Measurements from ENCODE around the gene UBALD2.
"Not testable (repeated sequence)": the region's sequence is repeated elsewhere in the genome, so short reads cannot be mapped to it uniquely, and the experiment has no call there.

Gene UBALD2

DNA sequence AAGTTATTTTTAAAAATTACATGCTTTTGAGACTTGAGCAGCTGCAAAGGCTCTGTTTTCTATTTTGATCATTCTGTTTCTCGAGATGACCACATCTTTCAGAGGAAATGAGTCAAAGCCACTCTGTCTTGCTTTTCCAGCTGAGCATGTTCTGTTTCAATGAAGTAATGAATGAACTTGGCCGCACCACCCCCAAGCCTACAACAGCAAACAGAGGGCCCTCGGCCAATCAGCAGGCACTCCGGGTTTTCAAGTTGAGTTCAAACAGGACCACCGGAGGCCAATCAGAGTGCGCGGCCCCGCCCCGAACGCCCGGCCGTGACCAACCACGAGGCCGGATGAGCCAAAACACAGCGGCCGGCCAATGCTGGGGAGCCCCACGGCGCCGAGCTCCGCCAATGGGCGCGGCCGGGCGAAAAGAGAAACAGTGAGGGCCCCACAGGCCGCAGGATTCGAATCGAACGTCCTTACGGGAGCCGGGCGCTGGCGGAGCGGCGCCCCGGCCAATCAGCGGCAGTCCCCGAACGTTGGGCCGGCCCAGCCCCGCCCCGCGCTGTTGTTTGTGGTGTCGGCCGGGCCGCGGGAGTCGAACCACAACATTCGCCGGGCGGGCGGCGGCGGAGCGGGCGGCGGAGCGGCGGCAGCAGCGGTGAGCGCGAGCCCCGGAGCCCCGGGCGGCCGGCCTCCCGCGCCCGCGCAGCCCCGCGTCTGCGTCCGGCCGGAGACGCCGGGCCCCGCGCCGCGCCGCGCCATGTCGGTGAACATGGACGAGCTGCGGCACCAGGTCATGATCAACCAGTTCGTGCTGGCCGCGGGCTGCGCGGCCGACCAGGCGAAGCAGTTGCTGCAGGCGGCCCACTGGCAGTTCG lies at the start of gene UBALD2:
Gene UBALD2 (plus strand): TSS at position 594 of the 869 bp plus-strand sequence. CDS start 158 bp downstream, at position 752.
- peak; percentile 100 for DNase-seq (ENCODE audit: low spot score)

DNA sequence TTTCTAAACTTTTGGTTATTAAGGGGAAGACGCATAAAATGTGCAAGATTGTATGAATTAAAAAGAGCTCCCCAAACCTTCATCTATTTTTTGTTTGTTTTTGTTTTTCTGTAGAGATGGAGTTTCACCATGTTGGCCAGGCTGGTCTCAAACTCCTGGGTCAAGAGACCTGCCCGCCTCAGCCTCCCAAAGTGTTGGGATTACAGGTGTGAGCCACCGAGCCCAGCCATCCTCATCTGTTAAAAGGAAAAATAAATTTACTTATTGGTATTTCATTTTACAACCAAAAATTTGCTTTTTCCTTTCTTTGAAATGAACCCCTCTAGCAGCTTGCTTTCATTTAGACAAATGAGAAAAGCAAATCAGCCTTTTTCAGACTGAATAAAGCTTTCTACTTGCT lies 48.1 kb upstream of the UBALD2 start:
- DNase-seq (ENCODE audit: low spot score): no peak

DNA sequence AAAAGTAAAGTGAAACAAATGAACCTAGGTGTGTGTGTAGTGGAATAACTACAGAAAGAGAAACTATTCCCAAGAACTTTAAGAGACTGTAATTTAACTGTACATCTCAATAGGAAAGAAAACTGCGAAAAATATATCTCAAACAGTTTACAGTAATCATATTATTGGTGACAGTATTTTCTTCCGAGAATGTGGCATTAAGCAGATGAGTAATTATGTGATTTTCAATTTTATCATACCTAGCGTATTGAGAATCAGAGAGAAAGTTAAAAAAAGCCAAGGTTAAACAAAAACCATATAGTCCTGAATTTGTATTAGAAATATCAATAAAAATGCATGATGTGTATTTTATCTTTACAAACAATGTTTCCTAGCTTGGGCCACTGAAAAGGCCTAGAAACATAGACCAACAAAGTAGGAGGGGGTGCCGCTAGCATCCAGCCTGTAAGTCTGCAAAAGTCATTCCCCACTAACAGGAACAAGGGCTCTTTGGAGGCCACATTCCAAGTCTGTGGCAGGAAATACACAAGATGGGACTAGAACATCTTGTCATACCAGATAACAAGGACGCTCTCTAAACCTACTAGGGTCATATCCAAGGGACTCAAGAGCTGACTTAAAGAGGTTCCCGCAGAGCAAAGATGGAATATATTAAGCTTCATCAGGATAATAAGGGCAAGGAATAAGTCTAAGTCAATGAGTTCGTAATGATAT lies 45.3 kb upstream of the UBALD2 start:
- DNase-seq (ENCODE audit: low spot score): no peak

DNA sequence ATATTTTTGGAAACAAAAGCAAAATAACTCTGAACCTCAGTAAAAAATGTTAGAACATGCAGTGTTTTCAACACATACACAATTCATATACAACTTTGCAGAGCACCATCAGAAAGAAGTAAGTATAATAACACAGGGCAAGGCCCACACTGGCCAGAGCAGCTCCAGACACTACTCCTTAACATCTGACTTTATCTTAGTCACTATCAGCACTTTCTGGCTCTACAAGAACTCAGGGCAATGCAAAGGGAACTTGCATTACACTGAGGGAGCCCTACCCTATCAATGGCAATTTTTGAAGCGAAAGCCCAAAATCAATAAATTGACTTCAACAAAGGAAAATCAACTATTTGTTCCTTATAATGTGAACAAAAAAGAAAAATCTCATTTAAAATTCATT lies 41.3 kb upstream of the UBALD2 start:
- no peak for DNase-seq (ENCODE audit: low spot score)

DNA sequence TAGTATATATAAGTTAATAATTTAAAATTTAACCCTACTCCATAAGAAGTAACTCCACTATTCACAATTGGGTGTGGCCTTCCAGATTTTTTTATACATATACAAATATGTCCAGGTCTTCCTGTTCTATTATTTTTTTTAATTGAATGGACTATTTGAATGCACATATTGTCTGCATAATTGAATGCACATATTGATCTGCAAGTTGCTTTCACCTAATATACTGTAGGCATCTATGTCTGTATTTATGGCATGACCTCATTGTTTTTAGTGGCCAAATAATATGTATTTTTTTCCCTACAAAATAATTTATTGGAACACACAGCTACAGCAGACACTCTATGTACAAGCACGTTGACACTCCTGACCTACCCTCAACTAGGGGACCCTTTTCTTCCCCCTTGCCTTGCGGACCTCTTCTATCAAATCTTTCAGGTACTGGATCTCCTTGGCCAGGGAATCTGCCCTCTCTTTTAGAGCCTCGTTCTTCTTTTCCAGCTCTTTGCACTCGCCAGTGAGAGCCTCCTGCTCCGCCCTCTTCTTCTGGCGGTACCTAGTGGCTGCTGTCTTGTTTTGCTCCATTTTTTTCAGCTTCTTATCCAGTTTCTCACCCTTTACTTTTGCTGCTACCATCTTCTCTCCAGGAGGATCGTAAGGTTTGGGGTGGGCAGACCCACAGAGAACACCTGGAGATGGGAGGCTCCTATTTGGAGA lies 39.6 kb upstream of the UBALD2 start:
- not testable (repeated sequence) for DNase-seq (ENCODE audit: low spot score)

DNA sequence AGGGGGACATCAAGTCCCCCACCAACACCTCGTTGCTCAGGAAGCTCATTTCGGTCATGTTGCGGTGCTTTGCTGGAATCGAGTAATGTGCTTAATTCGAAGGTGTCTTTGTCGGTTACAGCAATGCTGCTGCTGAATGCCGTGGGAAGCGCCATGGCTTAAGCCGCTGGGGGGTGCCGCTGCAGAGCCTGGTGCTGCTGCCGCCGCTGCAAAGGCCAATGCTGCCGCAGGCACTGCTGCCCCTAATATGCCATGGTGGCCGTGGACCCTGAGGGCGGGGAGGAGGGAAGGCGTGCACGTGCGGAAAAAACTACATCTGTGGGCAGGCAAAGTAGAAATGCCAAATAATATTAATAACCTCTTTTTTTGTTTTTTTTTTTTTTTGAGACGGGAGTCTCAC lies 38.4 kb upstream of the UBALD2 start:
- DNase-seq (ENCODE audit: low spot score): not testable (repeated sequence)

DNA sequence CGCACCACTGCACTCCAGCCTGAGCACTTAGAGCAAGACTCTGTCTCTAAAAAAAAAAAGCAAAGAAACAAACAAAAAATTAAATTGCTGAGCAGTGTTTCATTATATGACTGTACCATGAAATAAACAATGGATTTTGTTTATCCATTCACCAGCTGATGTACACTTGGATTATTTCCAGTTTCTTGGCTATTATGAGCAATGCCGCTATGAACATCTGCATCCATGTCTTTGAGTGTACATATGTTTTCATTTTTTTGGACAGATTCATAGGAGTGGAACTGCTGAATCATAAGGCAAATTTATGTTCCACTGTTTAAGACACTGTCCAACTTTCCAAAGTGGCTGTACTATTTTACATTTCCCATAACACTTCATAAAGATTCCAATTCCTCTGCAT lies 32.8 kb upstream of the UBALD2 start:
- DNase-seq (ENCODE audit: low spot score): no peak

DNA sequence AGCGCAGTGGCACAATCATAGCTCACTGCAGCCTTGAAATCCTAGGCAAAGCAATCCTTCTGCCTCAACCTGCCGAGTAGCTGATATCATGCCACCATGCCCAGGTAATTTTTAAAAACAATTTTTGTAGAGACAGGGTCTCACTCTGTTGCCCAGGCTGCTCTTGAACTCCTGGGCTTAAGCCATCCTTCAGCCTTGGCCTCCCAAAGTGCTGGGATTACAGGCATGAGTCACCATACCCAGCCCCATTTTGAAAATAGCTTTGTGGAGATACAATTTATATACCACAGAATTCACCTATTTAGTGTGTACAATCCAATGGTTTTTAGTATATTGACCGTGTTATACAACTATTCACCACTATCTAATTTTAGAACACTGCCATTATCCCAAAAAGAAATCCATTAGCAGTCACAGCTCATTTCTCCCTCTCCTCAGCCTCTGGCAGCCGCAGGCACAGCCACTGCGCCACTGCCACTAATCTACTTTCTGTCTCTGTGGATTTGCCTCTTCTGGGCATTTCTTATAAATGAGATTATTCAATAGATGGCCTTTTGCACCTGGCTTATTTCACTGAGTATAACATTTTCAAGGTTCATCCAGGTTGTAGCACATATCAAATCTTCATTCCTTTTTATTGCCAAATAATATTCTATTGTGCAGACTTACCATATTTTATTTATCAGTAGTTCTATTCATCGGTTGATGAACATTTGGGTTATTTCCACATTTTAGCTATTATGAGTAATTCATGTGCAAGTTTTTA lies 31.4 kb upstream of the UBALD2 start:
- no peak for DNase-seq (ENCODE audit: low spot score)

DNA sequence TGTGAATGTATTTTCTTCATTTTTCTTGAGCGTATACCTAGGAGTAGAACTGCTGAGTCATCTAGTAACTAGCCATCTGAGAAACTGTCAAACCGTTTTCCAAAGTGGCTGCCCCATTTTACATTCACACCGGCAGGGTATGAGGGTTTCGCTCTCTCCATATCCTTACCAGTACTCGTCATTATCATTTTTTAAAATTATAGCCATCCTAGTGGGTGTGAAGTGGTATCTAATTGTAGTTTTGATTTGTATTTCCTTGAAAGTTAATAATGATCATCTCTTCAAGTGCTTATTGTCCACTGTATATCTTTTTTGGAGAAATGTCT lies 30.8 kb upstream of the UBALD2 start:
- peak; percentile 18 for DNase-seq (ENCODE audit: low spot score)

DNA sequence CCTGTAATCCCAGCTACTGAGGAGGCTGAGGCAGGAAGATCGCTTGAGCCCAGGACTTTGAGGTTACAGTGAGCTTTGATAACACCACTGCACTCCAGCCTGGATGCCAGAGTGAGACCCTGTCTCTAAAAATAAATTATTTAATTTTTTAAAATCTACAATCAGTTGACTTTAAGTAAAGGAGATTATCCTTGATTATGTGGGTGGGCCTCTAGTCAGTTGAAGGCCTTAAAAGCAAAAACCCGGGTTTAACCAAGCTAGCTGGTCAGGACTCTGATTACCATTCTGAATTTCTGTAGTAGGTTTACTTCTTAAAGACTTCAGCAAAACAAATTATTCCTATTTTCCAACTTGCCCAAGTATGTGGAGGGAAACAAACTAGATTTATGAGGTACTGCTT lies 29.3 kb upstream of the UBALD2 start:
- no peak for DNase-seq (ENCODE audit: low spot score)

DNA sequence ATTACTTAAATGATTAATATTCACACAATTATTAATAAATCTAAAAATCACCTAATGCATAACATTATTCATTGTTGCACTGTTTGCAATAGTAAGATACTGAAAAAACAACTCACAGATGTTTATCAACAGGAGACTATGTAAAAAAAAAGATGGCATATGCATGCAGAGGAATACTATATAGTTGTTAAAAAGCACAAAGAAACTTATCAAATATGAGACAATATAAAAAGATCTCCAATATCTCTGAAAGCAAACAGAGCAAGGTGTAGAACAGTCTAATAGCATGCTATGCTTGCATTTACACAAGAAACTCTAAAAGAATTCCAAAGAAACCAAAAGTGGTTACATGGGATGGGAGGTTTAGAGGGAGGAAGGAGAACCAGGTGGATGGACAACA lies 28.5 kb upstream of the UBALD2 start:
- DNase-seq (ENCODE audit: low spot score): no peak

DNA sequence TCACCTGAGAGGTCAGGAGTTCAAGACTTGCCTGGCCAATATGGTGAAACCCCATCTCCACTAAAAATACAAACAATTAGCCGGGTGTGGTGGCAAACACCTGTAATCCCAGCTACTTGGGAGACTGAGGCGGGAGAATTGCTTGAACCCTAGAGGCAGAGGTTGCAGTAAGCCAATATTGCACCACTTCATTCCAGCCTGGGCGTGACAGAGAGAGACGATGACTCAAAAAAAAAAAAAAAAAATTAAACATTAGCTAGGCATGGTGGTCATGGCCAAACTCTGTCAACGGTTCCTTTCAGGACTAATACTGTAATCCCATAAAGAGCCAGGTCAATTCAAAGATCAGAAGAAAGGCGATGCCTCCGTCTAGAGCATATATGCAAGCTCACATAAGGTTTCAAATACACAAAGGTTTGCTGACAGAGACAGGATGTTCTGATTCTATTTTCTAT lies 27.3 kb upstream of the UBALD2 start:
- no peak for DNase-seq (ENCODE audit: low spot score)

DNA sequence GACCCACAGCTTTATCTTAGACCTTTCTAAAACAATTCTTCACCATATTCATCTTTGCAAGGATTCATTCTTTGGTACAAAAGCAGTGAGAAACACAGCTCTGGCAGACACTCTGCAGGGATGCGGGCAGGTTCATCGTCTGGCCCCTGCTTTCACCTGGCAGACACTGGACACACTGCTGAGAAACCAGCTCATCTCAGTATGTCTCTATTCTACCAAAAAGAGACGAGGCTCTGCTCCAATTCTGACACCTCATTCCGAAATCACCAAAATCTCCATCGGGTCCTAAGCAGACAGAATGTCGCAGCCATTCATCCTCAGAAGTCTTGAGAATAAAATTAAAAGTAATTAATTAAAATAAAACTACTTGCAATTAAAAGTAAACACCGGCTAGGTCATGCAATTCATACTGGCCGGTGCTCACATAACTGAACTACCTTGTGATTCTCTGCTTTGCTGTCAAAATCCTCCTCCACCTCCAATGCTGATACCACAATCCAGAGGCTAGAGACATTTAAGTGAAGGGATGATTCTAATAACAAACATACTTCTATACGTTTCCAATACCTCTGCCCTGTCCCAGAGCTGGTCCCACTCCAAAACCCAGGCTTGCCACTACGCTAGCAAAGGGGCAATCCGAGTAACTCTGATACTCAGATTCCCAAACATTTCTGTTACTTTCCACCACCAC lies 26.2 kb upstream of the UBALD2 start:
- DNase-seq (ENCODE audit: low spot score): no peak

DNA sequence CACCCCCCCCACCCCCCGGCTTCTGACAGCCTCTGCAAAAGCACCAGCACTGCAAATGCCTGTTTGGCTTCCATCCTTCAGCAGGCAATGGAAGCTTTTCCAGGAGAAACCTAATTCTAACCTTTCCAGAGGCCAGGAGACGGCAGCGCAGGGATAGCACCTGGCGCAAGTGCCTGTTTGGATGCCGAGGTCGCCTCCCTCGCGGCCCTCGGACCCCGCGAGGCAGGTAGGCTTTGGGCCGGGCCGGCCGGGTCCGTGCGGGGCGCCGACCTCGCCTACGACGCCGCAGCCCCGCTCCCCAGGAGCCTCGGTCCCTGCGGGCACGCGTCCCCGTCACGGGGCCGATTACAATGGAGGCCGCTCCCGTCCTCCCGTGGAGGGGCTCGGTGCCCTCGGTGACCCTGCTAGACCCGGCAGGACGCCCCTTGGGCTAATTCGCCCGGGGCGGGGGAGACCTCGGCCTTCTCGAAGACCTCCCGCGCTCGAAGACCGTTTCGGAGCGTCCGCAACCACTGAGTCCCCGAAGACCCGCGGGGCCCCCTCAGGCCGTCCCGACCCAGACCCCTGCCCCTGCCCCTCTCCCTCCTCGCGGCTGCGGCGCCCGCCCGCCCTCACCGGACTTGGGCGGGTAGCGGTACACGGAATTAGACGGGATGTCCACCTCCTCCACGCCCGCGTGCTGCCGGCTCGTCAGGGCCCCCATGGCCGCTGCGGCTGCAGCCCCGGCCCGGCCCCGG lies 25.4 kb upstream of the UBALD2 start:
- no peak for DNase-seq (ENCODE audit: low spot score)

DNA sequence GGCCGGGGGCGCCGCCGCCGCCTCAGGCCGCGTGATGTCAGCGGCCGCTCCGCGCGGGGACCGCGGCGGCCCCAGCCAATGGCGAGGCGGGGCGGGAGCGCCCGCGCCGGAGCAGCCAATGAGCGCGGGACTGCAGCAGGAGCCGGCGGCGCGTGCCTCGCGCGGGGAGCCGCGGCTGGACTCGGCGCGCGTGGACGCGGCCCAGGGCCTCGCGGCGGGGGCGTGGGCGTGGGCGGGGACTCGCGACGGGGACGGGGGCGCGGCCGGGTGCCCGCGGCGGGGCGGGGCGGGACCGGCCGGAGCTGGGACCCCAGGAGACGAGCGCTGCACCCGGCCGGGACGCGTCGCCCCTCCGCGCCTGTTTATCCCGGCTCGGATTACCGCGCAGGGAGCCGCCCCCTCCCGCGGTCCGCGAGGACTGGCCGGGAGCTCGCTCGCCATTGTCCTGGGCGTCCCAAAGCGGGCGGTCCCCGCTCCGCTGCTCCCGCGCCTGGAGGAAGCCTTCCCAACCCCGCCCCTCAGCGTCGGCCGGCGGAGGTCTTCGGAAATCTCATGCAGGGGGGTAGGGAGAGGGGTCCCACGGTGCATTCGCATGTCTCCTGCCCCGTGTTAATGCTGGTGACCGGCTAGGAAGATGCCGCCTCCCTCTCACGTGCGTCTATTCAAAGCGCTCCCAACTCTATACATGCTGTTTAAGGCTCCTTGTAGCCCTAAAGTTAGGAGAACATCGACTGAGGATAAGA lies 24.5 kb upstream of the UBALD2 start, which contains the start of gene RNF157:
Gene RNF157 (minus strand): TSS at position 33 of the 743 bp plus-strand sequence. CDS start 253 bp downstream, outside the sequence.
- DNase-seq (ENCODE audit: low spot score): peak; percentile 65

DNA sequence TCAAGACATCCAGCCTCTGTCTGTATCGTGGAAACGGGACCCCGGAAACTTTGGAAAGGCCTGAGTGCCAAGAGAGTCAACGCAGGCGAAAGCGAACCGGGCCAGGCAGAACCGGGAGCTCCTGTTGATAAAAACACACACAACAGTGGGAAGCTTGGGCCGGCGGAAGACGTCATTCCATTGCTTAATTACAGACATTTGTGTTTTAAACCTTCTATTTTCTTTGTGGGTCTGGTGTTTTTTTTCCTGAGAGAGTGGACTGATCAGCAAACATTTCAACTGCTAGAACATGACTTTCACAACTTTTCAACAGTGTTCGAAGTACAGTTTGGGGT lies 24.0 kb upstream of the UBALD2 start:
- no peak for DNase-seq (ENCODE audit: low spot score)

DNA sequence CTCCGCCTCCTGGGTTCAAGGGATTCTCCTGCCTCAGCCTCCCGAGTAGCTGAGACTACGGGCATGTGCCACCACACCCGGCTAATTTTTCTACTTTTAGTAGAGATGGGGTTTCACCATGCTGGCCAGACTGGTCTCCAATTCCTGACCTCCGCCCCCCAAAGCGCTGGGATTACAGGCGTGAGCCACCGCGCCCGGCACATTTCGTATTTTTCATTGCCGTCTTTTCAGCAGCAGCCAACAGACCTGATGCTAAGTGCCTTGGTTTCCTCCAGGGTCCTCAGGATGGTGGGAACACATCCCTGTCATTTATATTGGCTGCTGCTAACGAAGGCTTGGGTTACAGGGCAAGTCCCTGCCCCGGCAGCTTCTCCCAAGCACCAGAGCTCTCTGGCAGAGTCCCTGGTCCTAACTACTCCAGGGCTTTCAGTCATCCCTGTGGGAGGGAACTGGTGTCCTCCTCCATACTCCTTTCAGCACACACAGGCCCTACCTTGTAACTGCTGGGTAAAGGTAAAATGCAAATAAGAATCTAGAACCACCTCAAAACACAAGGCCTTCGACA lies 23.4 kb upstream of the UBALD2 start:
- DNase-seq (ENCODE audit: low spot score): no peak

DNA sequence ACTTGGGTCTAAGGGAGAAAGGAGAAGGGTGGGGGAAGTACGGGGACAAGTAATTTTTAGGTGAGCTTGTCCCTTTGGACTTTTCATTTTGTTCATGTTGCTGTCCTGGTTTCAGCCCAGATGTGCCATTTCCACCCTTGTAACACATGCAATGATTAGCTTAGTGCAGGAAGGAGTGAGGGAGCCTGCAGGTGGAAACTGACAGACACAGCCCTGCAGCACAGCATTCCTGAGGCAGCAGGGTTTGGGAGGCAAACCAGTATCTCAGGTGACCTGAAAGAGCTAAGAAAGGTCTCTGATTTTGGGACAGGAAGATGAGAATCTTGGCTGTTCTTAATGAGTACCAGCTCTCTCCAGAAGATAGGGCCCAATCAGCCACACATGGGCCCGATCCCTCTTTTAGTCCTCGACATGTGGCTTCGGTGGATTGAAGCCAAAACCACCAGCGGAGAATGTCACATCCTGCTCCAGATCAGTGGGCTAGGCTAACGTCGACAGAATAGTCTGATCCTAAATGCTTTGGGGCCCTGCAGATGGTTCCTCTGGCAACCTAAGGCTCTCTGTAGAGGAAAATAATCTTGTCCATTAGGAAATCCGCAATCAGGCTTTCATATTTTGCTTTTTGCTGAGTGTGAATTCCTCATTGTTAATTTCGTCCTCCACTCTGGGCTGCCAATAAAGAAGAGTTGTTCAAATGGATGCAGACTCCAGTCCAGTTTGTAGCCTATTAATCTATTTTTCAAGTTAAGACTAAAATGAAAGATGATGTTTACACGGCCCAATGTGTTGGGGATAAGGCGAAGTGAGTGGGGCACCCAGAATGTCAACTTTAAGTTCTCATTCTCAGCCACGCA lies 21.1 kb upstream of the UBALD2 start:
- no peak for DNase-seq (ENCODE audit: low spot score)

DNA sequence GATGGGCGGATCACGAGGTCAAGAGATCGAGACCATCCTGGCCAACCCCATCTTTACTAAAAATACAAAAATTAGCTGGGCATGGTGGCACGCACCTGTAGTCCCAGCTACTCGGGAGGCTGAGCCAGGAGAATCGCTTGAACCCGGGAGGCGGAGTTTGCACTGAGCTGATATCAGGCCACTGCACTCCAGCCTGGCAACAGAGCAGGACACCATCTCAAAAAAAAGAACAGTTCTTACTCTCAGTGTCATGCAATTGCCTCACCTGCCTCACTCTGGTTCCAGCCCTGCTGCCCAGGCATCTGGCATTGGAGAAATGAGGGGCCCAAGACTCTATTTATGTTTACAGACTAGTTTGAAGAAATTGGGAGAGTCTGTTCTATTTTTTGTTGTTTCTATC lies 20.4 kb upstream of the UBALD2 start:
- not testable (repeated sequence) for DNase-seq (ENCODE audit: low spot score)

Data from CD4-positive, alpha-beta T cell treated with Interleukin-2 at 100 ng/mL for 4 hours (primary cell).